SU-DHL-6 (cell line): ENCODE data around the gene PALMD.

Experiments used
- CTCF ChIP-seq: fragments of 200-600 bp; sonication (generic); IDR thresholded peaks from one replicate; pipeline ENCODE4 v1.5.1; 2017; ENCODE audit warnings: antibody characterized with exemption, mild to moderate bottlenecking, low read length, moderate library complexity; ENCODE audit not compliant: insufficient read depth, poor library complexity, severe bottlenecking
- EZH2phosphoT487 ChIP-seq: fragments of 200-600 bp; sonication (generic), shearing (Covaris generic); conservative IDR thresholded peaks from 2 replicates; pipeline ENCODE4 v1.6.1; 2018; ENCODE audit warnings: mild to moderate bottlenecking, antibody characterized with exemption, low read length, moderate library complexity, mixed read lengths

GRCh38 chr1:99659755-99660210, 13.9 kb downstream of the PALMD start:
- TF ChIP-seq CTCF (no peak), EZH2phosphoT487 (no peak)
